GM23338 (cell line): ENCODE results near the gene SMOC2. TPM values are rescaled to one million over a fixed set of nuclear protein-coding genes. Genes with fewer than 3 reads are reported as not detected.

Experiments used
- ATAC-seq: fragments of 200-7000 bp; cut with Tn5 transposase; 3 replicates; pipeline ENCODE4 v1.9.1; 2020
- DNase-seq: peaks from one replicate; pipeline ENCODE4 v3.0.0-alpha.2; 2015; ENCODE audit warnings: low spot score
- H2AFZ ChIP-seq: fragments of 200-600 bp; sonication (generic); 2 replicates; pipeline ENCODE4 v1.8.0; 2016; ENCODE audit warnings: antibody characterized with exemption, mild to moderate bottlenecking, moderate library complexity
- H3F3A ChIP-seq: fragments of 200-600 bp; sonication (generic); replicated peaks from 2 replicates; pipeline ENCODE4 v1.8.0; 2017; ENCODE audit warnings: antibody characterized with exemption, mixed run types, low read depth
- H3K27ac ChIP-seq: fragments of 200-600 bp; sonication (generic); 2 replicates; pipeline ENCODE4 v1.6.1; 2016; ENCODE audit warnings: low read depth
- H3K27me3 ChIP-seq: fragments of 200-600 bp; sonication (generic); 2 replicates; pipeline ENCODE4 v1.8.0; 2016; ENCODE audit warnings: mild to moderate bottlenecking, mixed run types, moderate library complexity; ENCODE audit not compliant: insufficient read depth
- H3K36me3 ChIP-seq: fragments of 200-600 bp; sonication (generic); 2 replicates; pipeline ENCODE4 v1.8.0; 2016; ENCODE audit warnings: mild to moderate bottlenecking; ENCODE audit not compliant: insufficient read depth
- H3K4me1 ChIP-seq: fragments of 200-600 bp; sonication (generic); 2 replicates; pipeline ENCODE4 v1.8.0; 2016; ENCODE audit warnings: mild to moderate bottlenecking, moderate library complexity; ENCODE audit not compliant: insufficient read depth
- H3K4me2 ChIP-seq: fragments of 200-600 bp; sonication (generic); 2 replicates; pipeline ENCODE4 v1.7.1; 2017; ENCODE audit warnings: mixed run types
- H3K4me3 ChIP-seq: fragments of 200-600 bp; sonication (generic); 2 replicates; pipeline ENCODE4 v1.6.1; 2016; ENCODE audit warnings: mixed run types
- H3K79me2 ChIP-seq: fragments of 200-600 bp; sonication (generic); replicated peaks from 2 replicates; pipeline ENCODE4 v1.8.0; 2017; ENCODE audit warnings: mild to moderate bottlenecking; ENCODE audit not compliant: insufficient read depth
- H3K9me2 ChIP-seq: fragments of 200-600 bp; sonication (generic); 2 replicates; pipeline ENCODE4 v1.8.0; 2017; ENCODE audit not compliant: insufficient read depth
- H4K20me1 ChIP-seq: fragments of 200-600 bp; sonication (generic); replicated peaks from 2 replicates; pipeline ENCODE4 v1.8.0; 2017; ENCODE audit warnings: mild to moderate bottlenecking; ENCODE audit not compliant: insufficient read depth
- H3K27ac Mint-ChIP-seq: 2 replicates; pipeline ENCODE4 v1.8.0; 2020; ENCODE audit warnings: inconsistent platforms, mild to moderate bottlenecking, moderate library complexity, mixed read lengths
- H3K27me3 Mint-ChIP-seq: 3 replicates; pipeline ENCODE4 v1.8.0; 2022; ENCODE audit warnings: low read depth, mild to moderate bottlenecking, moderate library complexity, mixed read lengths, inconsistent platforms; ENCODE audit not compliant: insufficient read depth, poor library complexity
- H3K36me3 Mint-ChIP-seq: 3 replicates; pipeline ENCODE4 v1.8.0; 2021; ENCODE audit warnings: low read depth, mild to moderate bottlenecking, inconsistent platforms, moderate library complexity, mixed read lengths
- H3K4me1 Mint-ChIP-seq: 3 replicates; pipeline ENCODE4 v1.8.0; 2020; ENCODE audit warnings: mild to moderate bottlenecking, inconsistent platforms, mixed read lengths
- H3K4me3 Mint-ChIP-seq: 3 replicates; pipeline ENCODE4 v1.8.0; 2021; ENCODE audit warnings: moderate library complexity, mild to moderate bottlenecking, inconsistent platforms, mixed read lengths
- H3K9me3 Mint-ChIP-seq: 3 replicates; pipeline ENCODE4 v1.8.0; 2020; ENCODE audit warnings: moderate library complexity, mild to moderate bottlenecking, inconsistent platforms, mixed read lengths
- CREB1 ChIP-seq: fragments of 250-450 bp; sonication (Bioruptor Pico); IDR thresholded peaks from 2 replicates; pipeline ENCODE4 v1.5.0; 2020; ENCODE audit warnings: low read depth, mild to moderate bottlenecking, moderate library complexity
- CTCF ChIP-seq, 2 experiments: fragments of 200-600 bp in 1 of 2; sonication (generic) in 1 of 2; conservative IDR thresholded peaks; 2 replicates each; pipeline versions ENCODE4 v1.5.1 to v1.6.1; 2016 to 2017; ENCODE audit warnings: antibody characterized with exemption in 2 of 2, low read depth in 2 of 2, mild to moderate bottlenecking in 2 of 2, moderate library complexity in 1 of 2
- ETS1 ChIP-seq: IDR thresholded peaks from 2 replicates; pipeline ENCODE4 v1.6.1; 2016; ENCODE audit warnings: antibody characterized with exemption
- EZH2 ChIP-seq: fragments of 200-600 bp; sonication (generic); IDR thresholded peaks from one replicate; pipeline ENCODE4 v1.8.0; 2017; ENCODE audit warnings: antibody characterized with exemption, mild to moderate bottlenecking, low read depth; ENCODE audit not compliant: unreplicated experiment
- EZH2phosphoT487 ChIP-seq: fragments of 200-600 bp; sonication (generic); IDR thresholded peaks from one replicate; pipeline ENCODE4 v1.8.1; 2018; ENCODE audit warnings: antibody characterized with exemption; ENCODE audit not compliant: unreplicated experiment
- JUNB ChIP-seq: IDR thresholded peaks from one replicate; pipeline ENCODE4 v1.6.1; 2016; ENCODE audit warnings: antibody characterized with exemption; ENCODE audit not compliant: unreplicated experiment
- NANOG ChIP-seq: IDR thresholded peaks from 2 replicates; pipeline ENCODE4 v1.6.1; 2016; ENCODE audit warnings: antibody characterized with exemption, borderline replicate concordance
- POLR2AphosphoS5 ChIP-seq: IDR thresholded peaks from 2 replicates; pipeline ENCODE4 v1.6.1; 2016; ENCODE audit warnings: antibody characterized with exemption, low read depth
- REST ChIP-seq: IDR thresholded peaks from one replicate; pipeline ENCODE4 v1.6.1; 2018; ENCODE audit warnings: antibody characterized with exemption; ENCODE audit not compliant: unreplicated experiment
- STAT1 ChIP-seq: IDR thresholded peaks from one replicate; pipeline ENCODE4 v1.6.1; 2016; ENCODE audit warnings: antibody characterized with exemption; ENCODE audit not compliant: unreplicated experiment
- ZNF114 ChIP-seq: fragments of 250-450 bp; sonication (Bioruptor Pico); IDR thresholded peaks from 2 replicates; pipeline ENCODE4 v1.5.0; 2020; ENCODE audit warnings: mild to moderate bottlenecking, moderate library complexity
- ZNF331 ChIP-seq: fragments of 250-450 bp; sonication (Bioruptor Pico); IDR thresholded peaks from 2 replicates; pipeline ENCODE4 v1.5.0; 2020; ENCODE audit warnings: low read depth, mild to moderate bottlenecking, moderate library complexity
- ZNF462 ChIP-seq: fragments of 250-450 bp; sonication (Bioruptor Pico); IDR thresholded peaks from 2 replicates; pipeline ENCODE4 v1.5.0; 2020; ENCODE audit warnings: mild to moderate bottlenecking, moderate library complexity
- polyA plus RNA-seq: library from polyadenylated mRNA; unstranded; fragments of >200 nt; fragmentation: Nextera tagmentation; extraction: Ambion mirVana; gene quantifications from 2 replicates; pipeline ENCODE4 v1.2.1, GENCODE V29; 2016
- total RNA-seq: library from RNA; depleted of rRNA; stranded (reverse); fragments of >200 nt; shearing (Covaris generic); gene quantifications from 2 replicates; pipeline ENCODE4 v1.2.3, GENCODE V29; 2014

The SMOC2 gene
- total and polyA plus RNA-seq, 2 experiments from 2014 or later = 4.3 to 6.5 TPM

GRCh38 chr6:168464546-168464945 is 23.6 kb downstream of the SMOC2 start:
- Mint-ChIP-seq H3K36me3 (no peaks in the 10 kb centered on the region; the same call in 2 of the 3 replicates), H3K4me1 (peaks cover 8% of the 10 kb centered on the region; the same call in 2 of the 3 replicates), H3K27ac (no peak overlapping the region), H3K9me3 (no peaks in the 10 kb centered on the region), H3K4me3 (no peak overlapping the region), H3K27me3 (peaks cover 5% of the 10 kb centered on the region)
- TF ChIP-seq EZH2 = no peak
- no peak for TF ChIP-seq JUNB
- no peak for TF ChIP-seq NANOG
- TF ChIP-seq ZNF331 = no peak
- TF ChIP-seq ETS1 = no peak
- no peak for TF ChIP-seq EZH2phosphoT487
- no peak for TF ChIP-seq POLR2AphosphoS5
- no peak for TF ChIP-seq STAT1
- no peak for TF ChIP-seq ZNF114 (CRISPR knock-in tag)
- no peak for TF ChIP-seq REST
- TF ChIP-seq ZNF462 (CRISPR knock-in tag) = no peak
- no peak for TF ChIP-seq CTCF (conservative IDR thresholded peaks at IDR 0.05; ENCODE audit: low read depth in 2 of 2)
- TF ChIP-seq CREB1 = no peak
- ATAC-seq (no peak), DNase-seq (no peak)
- Histone ChIP-seq H3F3A (no peaks in the 10 kb centered on the region), H3K27me3 (no peaks in the 10 kb centered on the region), H4K20me1 (no peaks in the 10 kb centered on the region), H3K4me3 (no peak overlapping the region), H3K9me2 (0 out of 2 replicates have a peak, but pooled peaks cover 4% of the 10 kb centered on the region), H3K4me1 (no peaks in the 10 kb centered on the region), H3K36me3 (no peaks in the 10 kb centered on the region), H3K4me2 (no peak overlapping the region), H2AFZ (no peak overlapping the region), H3K27ac (no peak overlapping the region), H3K79me2 (no peaks in the 10 kb centered on the region)
